ENCODE results near the gene PDX1. TPM values are rescaled to one million over a fixed set of nuclear protein-coding genes. Genes with fewer than 3 reads are reported as not detected.

The PDX1 gene
- polyA plus RNA-seq, 1 of the 3 experiments (the other 2 are of a cell fraction): not detected

DNA sequence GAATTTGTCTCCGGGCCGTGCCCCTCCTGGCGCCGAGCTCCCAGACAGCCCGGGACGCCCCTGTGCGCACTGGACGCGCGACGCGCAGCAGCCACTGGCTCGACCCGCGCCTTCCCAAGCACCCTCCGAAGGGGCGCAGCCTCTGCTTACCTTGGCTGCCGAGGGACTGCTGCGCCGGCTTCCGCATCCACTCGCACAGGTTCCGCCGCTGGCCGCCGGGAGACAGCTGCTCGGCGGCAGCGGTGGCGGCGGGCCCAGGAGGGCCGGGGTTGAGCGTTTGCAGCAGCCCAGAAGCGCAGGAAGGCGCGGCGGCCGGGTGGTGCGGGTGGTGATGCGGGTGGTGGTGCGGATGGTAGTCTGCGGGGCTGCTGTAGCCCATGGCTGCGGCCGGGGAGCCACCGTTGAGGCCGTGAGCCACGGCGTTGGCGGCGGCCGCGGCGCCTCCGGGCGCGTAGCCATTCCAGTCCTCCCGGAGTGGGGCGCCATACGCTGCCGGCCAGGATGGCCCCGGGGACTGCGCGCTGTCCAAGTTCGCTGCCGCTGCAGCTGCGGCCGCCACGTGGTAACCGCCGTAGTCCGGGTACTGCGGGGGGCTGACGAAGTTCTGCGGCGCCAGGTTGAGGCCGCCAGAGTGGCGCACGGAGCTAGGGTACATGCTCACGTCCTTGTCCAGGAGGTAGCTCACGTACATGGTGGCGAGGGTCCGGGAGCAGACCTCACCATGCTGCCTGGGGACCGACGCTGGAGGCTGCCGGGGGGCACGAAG is 48.7 kb downstream of the PDX1 start:
- no peaks in the 10 kb centered on the region for H3F3A ChIP-seq (replicated peaks; ENCODE audit: insufficient read depth)
- CTCF ChIA-PET: interaction anchor here (1.2 to 2.5 kb wide), 2 partner anchors 14 to 138 kb away, joined by 5 to 6 read pairs; no protein-coding TSS in a partner anchor
- H3K9me2 ChIP-seq: no peaks in the 10 kb centered on the region
- no peaks in the 10 kb centered on the region for H3K36me3 ChIP-seq (replicated peaks in 1 of 2; ENCODE audit: control insufficient read depth in 1 of 2, insufficient read depth in 2 of 2, low read length in 1 of 2)
- no peak overlapping the region for H2AFZ ChIP-seq (ENCODE audit: low read depth)
- POLR2A ChIA-PET: no interaction called here
- DNase-seq: peak; percentile 33
- H4K20me1 ChIP-seq (ENCODE audit: insufficient read depth): no peaks in the 10 kb centered on the region
- H3K4me3 ChIP-seq (ENCODE audit: low read depth in 2 of 2, low read length in 1 of 2): no peak overlapping the region
- H3K4me2 ChIP-seq: no peak overlapping the region
- H3K79me2 ChIP-seq (ENCODE audit: insufficient read depth): no peaks in the 10 kb centered on the region
- no peak overlapping the region for H3K27ac ChIP-seq (ENCODE audit: low read depth in 2 of 2, low read length in 1 of 2)
- H3K9me3 ChIP-seq: no peaks in the 10 kb centered on the region
- H3K9ac ChIP-seq: no peak overlapping the region
- peaks cover 95% of the 10 kb centered on the region for H3K27me3 ChIP-seq (ENCODE audit: insufficient read depth)
- 0% methylated on average over 2 of the region's 86 CpGs for WGBS (ENCODE audit: low lambda C conversion rate)
- no peaks in the 10 kb centered on the region for H3K4me1 ChIP-seq (ENCODE audit: control insufficient read depth in 1 of 2, insufficient read depth in 2 of 2, low read depth in 1 of 2, low read length in 1 of 2)
- TF ChIP-seq SMC3 (IDR thresholded peaks at IDR 0.05; ENCODE audit: low read depth, low read length): no peak
- no peak for TF ChIP-seq TCF12 (IDR thresholded peaks at IDR 0.05)
- TF ChIP-seq, protein P1, sequence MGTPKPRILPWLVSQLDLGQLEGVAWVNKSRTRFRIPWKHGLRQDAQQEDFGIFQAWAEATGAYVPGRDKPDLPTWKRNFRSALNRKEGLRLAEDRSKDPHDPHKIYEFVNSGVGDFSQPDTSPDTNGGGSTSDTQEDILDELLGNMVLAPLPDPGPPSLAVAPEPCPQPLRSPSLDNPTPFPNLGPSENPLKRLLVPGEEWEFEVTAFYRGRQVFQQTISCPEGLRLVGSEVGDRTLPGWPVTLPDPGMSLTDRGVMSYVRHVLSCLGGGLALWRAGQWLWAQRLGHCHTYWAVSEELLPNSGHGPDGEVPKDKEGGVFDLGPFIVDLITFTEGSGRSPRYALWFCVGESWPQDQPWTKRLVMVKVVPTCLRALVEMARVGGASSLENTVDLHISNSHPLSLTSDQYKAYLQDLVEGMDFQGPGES (IDR thresholded peaks at IDR 0.05; ENCODE audit: low read depth, low read length): no peak
- no peak for TF ChIP-seq FOXJ3 (CRISPR knock-in tag; IDR thresholded peaks at IDR 0.05)
- TF ChIP-seq TAF1 (IDR thresholded peaks at IDR 0.05; ENCODE audit: borderline replicate concordance, low read depth, low read length): no peak
- TF ChIP-seq RFX5 (IDR thresholded peaks at IDR 0.05; ENCODE audit: low read length): no peak
- no peak for TF ChIP-seq RXRA (IDR thresholded peaks at IDR 0.05; ENCODE audit: borderline replicate concordance, low read depth)
- no peak for TF ChIP-seq MXI1 (IDR thresholded peaks at IDR 0.05; ENCODE audit: low read depth, low read length)
- TF ChIP-seq GABPA (IDR thresholded peaks at IDR 0.05; ENCODE audit: low read depth): no peak
- no peak for TF ChIP-seq NRF1 (IDR thresholded peaks at IDR 0.05; ENCODE audit: low read depth, low read length)
- TF ChIP-seq, protein P2, sequence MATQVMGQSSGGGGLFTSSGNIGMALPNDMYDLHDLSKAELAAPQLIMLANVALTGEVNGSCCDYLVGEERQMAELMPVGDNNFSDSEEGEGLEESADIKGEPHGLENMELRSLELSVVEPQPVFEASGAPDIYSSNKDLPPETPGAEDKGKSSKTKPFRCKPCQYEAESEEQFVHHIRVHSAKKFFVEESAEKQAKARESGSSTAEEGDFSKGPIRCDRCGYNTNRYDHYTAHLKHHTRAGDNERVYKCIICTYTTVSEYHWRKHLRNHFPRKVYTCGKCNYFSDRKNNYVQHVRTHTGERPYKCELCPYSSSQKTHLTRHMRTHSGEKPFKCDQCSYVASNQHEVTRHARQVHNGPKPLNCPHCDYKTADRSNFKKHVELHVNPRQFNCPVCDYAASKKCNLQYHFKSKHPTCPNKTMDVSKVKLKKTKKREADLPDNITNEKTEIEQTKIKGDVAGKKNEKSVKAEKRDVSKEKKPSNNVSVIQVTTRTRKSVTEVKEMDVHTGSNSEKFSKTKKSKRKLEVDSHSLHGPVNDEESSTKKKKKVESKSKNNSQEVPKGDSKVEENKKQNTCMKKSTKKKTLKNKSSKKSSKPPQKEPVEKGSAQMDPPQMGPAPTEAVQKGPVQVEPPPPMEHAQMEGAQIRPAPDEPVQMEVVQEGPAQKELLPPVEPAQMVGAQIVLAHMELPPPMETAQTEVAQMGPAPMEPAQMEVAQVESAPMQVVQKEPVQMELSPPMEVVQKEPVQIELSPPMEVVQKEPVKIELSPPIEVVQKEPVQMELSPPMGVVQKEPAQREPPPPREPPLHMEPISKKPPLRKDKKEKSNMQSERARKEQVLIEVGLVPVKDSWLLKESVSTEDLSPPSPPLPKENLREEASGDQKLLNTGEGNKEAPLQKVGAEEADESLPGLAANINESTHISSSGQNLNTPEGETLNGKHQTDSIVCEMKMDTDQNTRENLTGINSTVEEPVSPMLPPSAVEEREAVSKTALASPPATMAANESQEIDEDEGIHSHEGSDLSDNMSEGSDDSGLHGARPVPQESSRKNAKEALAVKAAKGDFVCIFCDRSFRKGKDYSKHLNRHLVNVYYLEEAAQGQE (IDR thresholded peaks at IDR 0.05; ENCODE audit: low read depth, low read length): no peak
- TF ChIP-seq RAD21 (IDR thresholded peaks at IDR 0.05; ENCODE audit: low read length): no peak
- no peak for TF ChIP-seq FOSL2 (IDR thresholded peaks at IDR 0.05; ENCODE audit: borderline replicate concordance, low read depth)
- TF ChIP-seq YY1 (IDR thresholded peaks at IDR 0.05; ENCODE audit: low read depth): no peak
